ENCODE results near the gene IL20RB.

DNA sequence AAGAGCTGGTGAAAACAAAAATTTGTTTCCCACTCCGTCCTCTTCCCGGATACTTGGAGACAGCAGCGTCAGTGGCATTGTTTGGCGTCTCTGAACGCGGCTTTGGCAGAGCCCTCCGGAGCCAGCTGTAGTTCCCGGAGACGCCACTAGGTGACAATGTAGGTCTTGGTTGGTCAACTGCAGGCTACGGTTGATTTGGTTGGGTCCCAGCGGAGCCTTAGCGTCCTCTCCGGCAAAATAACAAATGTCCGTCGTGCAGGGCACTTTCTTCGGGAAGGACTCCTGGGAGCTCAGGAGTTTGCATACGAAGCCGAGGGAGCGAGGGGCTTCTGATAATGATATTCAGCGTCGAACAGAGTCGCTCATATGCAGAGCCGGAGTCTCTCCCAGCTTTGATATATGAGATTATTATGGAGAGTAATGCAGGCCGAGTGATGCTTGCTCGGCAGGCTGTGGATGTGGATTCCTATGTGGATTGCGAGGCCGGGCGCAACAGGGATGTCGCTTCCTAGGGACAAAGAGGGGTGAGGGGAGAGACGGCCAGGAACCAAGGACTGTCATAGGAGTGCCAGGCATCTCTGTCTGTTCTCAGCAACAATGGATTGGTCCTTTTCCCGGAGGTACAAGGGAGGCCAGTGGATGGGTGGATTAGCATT lies 74.8 kb downstream of the IL20RB start:
- TF ChIP-seq, protein P1, sequence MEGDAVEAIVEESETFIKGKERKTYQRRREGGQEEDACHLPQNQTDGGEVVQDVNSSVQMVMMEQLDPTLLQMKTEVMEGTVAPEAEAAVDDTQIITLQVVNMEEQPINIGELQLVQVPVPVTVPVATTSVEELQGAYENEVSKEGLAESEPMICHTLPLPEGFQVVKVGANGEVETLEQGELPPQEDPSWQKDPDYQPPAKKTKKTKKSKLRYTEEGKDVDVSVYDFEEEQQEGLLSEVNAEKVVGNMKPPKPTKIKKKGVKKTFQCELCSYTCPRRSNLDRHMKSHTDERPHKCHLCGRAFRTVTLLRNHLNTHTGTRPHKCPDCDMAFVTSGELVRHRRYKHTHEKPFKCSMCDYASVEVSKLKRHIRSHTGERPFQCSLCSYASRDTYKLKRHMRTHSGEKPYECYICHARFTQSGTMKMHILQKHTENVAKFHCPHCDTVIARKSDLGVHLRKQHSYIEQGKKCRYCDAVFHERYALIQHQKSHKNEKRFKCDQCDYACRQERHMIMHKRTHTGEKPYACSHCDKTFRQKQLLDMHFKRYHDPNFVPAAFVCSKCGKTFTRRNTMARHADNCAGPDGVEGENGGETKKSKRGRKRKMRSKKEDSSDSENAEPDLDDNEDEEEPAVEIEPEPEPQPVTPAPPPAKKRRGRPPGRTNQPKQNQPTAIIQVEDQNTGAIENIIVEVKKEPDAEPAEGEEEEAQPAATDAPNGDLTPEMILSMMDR (conservative IDR thresholded peaks at IDR 0.05): peak; percentile 93
- no peak for TF ChIP-seq EZH2 (IDR thresholded peaks at IDR 0.05; ENCODE audit: low read depth)
